Prostate gland (tissue), 2 donors: ENCODE measurements around the gene ORMDL2.

Experiments
- POLR2A ChIP-seq: fragments of 450-650 bp; IDR thresholded peaks from one replicate; pipeline ENCODE4 v1.6.1; 2016; ENCODE audit warnings: antibody characterized with exemption, mild to moderate bottlenecking
- POLR2AphosphoS5 ChIP-seq: sonication (generic); formaldehyde crosslinking; IDR thresholded peaks from one replicate; pipeline ENCODE4 v1.6.1; 2017; ENCODE audit warnings: antibody characterized with exemption
- TF ChIP-seq, protein P1 (sequence below), 4 experiments: fragments of 200-600 bp in 2 of 4; fragments of 450-650 bp in 2 of 4; sonication (generic) in 2 of 4; IDR thresholded peaks; 1 replicate in 3 of 4; 2 replicates in 1 of 4; pipeline ENCODE4 v1.5.1; 2016 to 2019; ENCODE audit warnings: antibody characterized with exemption in 4 of 4, mild to moderate bottlenecking in 2 of 4, moderate library complexity in 2 of 4

DNA sequence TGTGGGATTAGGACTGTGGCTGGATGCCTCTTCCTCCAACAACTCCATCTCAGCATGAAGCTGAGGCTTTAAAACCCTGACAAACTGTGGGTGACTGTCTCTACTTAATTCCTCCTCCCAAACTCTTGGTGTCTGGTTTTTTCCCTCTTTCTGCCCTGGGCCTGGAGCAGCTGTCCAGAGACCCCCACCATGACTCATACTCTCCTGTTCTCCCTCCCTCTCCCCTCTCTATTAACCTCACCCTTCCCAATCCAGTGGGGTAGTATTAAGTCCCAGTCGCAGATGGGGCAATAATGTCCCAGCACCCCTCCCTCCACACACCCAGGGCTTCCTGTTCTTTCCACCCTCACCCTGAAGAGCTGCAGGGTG lies 13.6 kb downstream of the ORMDL2 start:
- TF ChIP-seq, protein P1, sequence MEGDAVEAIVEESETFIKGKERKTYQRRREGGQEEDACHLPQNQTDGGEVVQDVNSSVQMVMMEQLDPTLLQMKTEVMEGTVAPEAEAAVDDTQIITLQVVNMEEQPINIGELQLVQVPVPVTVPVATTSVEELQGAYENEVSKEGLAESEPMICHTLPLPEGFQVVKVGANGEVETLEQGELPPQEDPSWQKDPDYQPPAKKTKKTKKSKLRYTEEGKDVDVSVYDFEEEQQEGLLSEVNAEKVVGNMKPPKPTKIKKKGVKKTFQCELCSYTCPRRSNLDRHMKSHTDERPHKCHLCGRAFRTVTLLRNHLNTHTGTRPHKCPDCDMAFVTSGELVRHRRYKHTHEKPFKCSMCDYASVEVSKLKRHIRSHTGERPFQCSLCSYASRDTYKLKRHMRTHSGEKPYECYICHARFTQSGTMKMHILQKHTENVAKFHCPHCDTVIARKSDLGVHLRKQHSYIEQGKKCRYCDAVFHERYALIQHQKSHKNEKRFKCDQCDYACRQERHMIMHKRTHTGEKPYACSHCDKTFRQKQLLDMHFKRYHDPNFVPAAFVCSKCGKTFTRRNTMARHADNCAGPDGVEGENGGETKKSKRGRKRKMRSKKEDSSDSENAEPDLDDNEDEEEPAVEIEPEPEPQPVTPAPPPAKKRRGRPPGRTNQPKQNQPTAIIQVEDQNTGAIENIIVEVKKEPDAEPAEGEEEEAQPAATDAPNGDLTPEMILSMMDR (IDR thresholded peaks at IDR 0.05), result no peak
- no peak for TF ChIP-seq POLR2A
- no peak for TF ChIP-seq POLR2AphosphoS5
